ENCODE data around the gene EME2.
"Not testable (repeated sequence)": the region's sequence is repeated elsewhere in the genome, so short reads cannot be mapped to it uniquely, and the experiment has no call there.

The EME2 gene

DNA sequence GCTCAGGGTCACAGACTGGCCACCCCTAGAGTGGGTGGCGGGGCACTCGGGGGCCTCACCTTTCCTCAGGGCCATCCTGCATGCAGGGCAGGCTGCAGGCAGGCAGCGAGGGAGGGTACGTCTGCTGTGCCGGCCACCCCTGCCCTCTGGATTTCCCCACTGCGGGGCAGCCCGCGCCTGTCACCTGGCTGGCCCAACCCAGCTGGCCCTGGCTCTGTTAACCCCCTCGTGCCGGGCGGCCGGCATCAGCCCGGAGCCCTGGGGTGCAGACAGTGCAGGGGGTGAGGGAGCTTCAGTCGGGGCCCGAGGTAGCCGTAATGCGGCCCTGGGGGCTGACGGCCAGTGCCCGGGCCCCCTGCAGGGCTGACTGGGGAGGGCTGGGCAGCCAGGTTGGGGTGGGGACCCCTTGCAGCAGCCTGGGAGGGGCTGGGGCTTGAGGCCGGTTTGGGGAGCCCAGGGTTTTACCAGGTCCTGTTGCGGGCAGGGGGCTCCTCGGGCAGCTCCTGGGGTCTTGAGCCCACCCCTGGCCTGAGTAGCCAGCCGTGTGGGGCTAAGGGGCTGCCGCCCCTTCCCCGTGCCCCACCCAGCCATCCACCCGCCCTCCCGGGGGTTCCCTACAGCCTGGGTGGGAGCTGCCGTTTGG, 21.1 kb downstream of the EME2 start, which contains the start of gene IGFALS:
TSS of gene IGFALS (minus strand) at position 128 of the 643 bp plus-strand sequence. CDS start at position 75, 53 bp downstream.
- DNase-seq: no peak

- no peak for DNase-seq
Measured at GRCh38 chr16:1794221-1794871, 21.7 kb downstream of the EME2 start.

DNA sequence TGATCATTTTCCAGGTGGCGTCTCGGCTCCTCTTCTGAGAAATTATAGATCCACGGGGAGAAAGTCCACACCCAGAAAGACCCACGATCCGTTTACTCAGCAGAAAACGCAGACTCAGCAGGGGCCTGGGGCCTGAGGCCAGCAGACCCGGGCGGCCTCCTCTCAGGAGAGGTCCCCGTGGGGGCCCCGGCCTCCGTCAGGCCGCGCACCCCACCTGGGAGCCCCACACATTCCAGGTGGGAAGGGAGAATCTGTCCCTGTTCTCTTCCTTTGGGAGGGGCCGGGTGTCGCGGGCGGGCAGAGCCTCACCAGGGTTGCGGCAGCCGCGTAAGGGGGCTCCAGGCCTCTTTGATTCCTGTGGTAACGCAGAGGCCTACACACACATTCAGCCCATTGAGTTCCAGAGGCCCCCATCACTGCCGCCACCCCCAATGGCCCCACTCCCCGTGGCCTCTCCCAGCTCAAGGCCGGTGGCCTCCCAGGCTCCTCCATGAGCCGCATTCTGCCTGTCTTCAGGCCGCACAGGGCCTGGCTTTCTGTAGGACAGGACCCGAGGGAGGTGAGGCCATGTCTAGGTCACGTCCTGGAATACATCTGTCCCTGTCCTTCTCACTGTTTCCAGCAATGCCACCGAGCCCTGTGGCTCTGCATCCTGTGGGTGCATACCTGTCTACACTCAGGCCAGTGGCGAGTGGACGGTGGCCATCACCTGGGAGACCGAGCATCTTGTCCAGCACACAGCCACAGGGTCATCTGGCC, 22.5 kb downstream of the EME2 start:
- DNase-seq: no peak

DNA sequence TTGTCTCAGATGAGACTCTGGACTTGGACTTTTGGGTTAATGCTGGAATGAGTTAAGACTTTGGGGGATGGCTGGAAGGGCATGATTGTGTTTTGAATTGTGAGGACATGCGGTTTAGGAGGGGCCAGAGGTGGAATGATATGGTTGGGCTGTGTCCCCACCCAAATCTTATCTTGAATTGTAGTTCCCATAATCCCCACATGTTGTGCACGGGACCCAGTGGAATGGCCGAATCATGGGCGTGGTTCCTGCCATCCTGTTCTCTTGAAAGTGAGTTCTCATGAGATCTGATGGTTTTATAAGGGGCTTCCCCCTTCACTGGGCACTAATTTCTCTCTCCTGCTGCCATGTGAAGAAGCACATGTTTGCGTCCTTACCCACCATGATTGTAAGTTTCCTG, 26.7 kb downstream of the EME2 start:
- not testable (repeated sequence) for DNase-seq

- DNase-seq: no peak
Measured at GRCh38 chr16:1800701-1801100, 28.1 kb downstream of the EME2 start.

- DNase-seq: no peak
Measured at GRCh38 chr16:1807626-1808025, 35.0 kb downstream of the EME2 start.

DNA sequence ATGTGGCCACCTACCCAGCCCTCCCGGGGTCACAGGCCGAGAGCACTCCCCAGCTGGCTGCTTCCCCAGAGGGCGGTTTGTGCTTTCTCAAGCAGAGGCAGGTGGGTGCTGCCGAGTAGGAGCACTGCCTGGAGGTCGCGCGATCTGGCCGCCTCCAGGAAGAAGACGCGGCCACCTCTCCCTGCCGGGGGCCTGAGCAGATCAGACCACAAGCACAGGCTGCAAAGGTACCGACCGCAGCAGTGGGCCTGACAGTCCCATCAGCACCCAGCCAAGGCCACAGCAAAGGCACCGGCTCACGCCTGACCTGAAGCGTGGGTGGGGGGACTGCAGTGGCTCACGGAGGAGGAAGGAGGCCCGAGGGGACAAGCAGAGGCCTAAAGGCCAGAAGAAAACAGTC, 36.1 kb downstream of the EME2 start:
- no peak for DNase-seq

DNA sequence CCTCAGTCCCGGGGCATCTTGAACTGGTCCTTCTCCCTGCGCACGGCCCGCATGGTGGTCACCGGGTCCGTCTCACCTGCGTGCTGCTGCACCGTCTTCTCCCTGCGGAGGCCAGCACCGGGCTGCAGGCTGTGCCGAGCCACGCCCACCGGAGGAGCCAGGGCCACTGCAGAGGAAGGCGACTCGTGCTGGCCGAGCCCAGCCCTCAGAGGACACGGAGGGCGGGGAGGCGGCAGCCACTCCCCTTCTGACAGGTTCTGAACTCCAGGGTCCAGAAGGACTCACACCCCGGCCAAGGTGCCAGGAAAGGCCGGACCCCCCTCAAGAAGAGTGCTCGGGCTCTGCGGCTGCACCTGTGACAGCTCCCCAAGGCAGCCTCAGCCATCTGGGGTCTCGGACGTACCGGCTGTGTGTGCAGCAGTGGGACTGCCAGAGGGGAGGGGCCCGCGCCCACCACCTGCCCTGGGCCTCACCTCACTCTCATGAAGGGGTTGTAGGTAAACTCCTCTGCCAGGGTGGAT, 36.7 kb downstream of the EME2 start:
- no peak for DNase-seq

- DNase-seq: no peak
Measured at GRCh38 chr16:1810106-1810505, 37.5 kb downstream of the EME2 start.

- no peak for DNase-seq
Measured at GRCh38 chr16:1810536-1810935, 37.9 kb downstream of the EME2 start.

DNA sequence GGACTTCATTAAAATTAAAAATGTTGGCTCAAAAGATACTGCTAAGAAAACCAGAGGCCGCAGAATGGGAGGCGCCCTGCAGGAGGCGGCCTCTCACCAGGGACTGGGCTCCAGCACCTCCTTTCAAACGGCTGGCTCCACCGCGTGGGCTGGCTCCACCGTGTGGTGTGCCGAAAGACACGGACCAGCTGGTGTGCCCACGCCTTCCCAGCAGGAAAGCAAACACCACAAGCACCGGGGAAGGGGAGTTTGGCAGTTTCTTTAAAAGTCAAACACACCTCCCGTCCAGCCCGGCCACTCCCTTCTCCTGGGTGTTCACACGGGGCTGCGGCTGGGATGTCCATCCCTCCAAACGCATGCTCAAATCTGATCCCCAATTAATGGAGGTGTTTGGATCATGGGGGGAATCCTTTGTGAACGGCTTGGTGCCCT, 40.1 kb downstream of the EME2 start:
- DNase-seq: peak; percentile 11

GRCh38 chr16:1815461-1815860, 42.9 kb downstream of the EME2 start:
- DNase-seq: no peak

- no peak for DNase-seq
Measured at GRCh38 chr16:1816396-1817275, 44.0 kb downstream of the EME2 start.

GRCh38 chr16:1817276-1817589, 44.6 kb downstream of the EME2 start:
- DNase-seq: no peak

GRCh38 chr16:1817716-1818115, 45.1 kb downstream of the EME2 start:
- DNase-seq: no peak

DNA sequence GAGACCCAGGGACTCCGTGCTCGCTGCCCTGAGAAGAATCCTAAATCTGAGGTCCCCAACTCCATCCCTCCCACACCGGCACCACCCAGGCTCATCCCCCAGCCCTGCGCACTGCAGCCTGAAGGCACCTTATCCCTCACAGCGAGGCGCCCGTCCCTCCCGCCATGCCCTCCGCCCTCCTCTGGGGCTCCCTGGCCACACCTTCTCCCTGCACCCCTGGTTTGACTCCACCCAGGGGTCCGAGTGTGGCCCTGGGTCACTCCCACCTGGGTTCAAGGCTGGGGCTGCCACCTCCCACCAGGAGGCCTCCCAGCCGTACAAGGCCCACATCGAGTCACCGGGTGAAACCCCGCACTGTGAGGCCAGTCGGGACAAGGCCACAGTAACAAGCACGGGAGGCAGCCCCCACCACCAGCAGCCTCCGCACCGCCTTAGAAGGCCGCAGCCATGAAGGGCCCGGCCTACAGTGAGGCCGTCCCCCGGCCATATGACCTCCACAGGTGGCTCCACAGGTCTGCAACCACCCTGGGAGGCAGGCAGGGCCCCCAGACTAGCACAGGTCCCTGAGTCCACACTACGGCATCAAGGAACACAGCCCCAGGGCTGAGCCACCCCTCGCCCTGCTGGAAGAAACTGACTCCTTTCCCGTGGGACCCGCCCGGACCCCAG, 45.7 kb downstream of the EME2 start:
- no peak for DNase-seq

GRCh38 chr16:1818873-1819525, 46.4 kb downstream of the EME2 start:
- no peak for DNase-seq

DNA sequence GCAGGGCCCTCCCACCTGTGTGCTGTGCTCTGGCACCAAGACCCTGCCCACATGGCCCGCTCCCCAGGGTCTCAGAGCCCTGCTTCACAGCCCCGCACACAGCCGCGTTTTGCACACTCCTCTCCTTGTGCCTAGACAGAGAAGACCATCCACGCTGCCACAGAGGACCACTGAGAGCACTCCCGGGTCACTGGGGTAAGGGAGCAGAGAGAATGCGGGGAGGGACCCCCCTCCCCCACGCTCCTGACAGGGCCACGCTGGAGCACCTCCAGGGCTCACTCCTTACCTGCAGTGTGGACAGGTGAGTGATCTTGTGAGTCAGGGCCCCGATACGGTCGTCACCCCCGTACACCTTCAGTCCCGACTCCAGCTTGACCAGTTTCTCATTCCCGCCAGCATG, 47.0 kb downstream of the EME2 start:
- no peak for DNase-seq

GRCh38 chr16:1820096-1820945, 47.7 kb downstream of the EME2 start:
- no peak for DNase-seq

DNA sequence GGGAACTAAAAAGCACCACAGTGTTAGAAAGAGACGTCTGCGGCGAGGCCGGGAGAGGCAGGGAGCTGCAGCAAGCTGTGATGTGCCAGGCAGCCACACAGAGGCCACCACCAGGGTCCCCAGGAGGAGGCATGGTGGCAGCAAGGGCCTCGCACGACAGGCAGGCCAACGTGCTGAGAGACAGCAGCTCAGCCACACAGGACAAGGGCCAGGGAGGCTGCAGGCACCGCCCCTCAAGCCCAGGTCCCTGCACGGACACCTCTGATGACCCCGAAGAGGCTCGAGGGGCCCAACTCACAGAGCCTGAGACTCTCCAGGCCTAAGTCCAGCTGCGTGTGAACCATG, 48.3 kb downstream of the EME2 start:
- no peak for DNase-seq

All from NCI-H446 treated with DMSO at 0.1 percent for 48 hours (cell line).